ENCODE results near the gene DHRS1. TPM values are rescaled to one million over a fixed set of nuclear protein-coding genes. Genes with fewer than 3 reads are reported as not detected.

The DHRS1 gene
- total and polyA plus RNA-seq, 2 donors from 2014 or later: 32.7 to 56.7 TPM

DNA sequence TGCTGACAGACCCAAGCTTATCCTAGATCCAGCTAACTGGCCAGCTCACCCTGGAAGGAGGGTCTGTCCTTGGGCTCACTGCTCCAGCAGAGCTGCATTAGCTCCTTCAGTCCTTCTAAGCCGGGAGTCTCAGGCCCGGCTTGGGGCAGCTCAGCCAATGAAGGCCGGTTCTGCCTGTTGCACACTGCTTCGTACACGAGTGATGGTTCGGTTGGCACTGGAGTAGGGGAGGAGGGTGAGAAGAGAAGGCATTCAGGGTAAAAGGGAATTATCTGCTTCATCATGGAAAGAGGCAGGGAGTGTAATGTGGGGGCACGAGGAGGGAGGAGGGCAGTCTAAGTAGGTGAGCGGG, 38.2 kb upstream of the DHRS1 start:
- no peak for FAIRE-seq
- peak in 1 of 5 donors; percentile 38 for DNase-seq
- Histone ChIP-seq H3K27me3 (ENCODE audit: control insufficient read depth, insufficient read depth, low read length) (peaks cover 10% of the 10 kb centered on the region), H3K9me3 (ENCODE audit: control insufficient read depth in 2 of 3, insufficient read depth in 1 of 3, low read length in 3 of 3) (no peaks in the 10 kb centered on the region), H3K36me3 (ENCODE audit: control insufficient read depth in 2 of 3, insufficient read depth in 3 of 3, low read length in 3 of 3) (no peaks in the 10 kb centered on the region), H3K27ac (ENCODE audit: low read depth in 2 of 2, low read length in 2 of 2) (no peak overlapping the region), H3K9ac (ENCODE audit: low read length in 3 of 3) (no peak overlapping the region), H3K4me1 (ENCODE audit: control insufficient read depth in 2 of 3, insufficient read depth in 2 of 3, low read depth in 1 of 3, low read length in 3 of 3) (peaks cover 0 to 10% (median 5%) of the 10 kb centered on the region in 3 donors), H3K4me3 (ENCODE audit: low read length in 3 of 3) (no peak overlapping the region)
- intact Hi-C loops (cut with DNase I): loop anchor here (5.0 kb wide), 1 partner anchor 100 kb away; no protein-coding TSS in a partner anchor
- TF ChIP-seq, protein P1, sequence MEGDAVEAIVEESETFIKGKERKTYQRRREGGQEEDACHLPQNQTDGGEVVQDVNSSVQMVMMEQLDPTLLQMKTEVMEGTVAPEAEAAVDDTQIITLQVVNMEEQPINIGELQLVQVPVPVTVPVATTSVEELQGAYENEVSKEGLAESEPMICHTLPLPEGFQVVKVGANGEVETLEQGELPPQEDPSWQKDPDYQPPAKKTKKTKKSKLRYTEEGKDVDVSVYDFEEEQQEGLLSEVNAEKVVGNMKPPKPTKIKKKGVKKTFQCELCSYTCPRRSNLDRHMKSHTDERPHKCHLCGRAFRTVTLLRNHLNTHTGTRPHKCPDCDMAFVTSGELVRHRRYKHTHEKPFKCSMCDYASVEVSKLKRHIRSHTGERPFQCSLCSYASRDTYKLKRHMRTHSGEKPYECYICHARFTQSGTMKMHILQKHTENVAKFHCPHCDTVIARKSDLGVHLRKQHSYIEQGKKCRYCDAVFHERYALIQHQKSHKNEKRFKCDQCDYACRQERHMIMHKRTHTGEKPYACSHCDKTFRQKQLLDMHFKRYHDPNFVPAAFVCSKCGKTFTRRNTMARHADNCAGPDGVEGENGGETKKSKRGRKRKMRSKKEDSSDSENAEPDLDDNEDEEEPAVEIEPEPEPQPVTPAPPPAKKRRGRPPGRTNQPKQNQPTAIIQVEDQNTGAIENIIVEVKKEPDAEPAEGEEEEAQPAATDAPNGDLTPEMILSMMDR (IDR thresholded peaks at IDR 0.05; ENCODE audit: borderline replicate concordance, extremely low read depth, insufficient read depth): no peak

DNA sequence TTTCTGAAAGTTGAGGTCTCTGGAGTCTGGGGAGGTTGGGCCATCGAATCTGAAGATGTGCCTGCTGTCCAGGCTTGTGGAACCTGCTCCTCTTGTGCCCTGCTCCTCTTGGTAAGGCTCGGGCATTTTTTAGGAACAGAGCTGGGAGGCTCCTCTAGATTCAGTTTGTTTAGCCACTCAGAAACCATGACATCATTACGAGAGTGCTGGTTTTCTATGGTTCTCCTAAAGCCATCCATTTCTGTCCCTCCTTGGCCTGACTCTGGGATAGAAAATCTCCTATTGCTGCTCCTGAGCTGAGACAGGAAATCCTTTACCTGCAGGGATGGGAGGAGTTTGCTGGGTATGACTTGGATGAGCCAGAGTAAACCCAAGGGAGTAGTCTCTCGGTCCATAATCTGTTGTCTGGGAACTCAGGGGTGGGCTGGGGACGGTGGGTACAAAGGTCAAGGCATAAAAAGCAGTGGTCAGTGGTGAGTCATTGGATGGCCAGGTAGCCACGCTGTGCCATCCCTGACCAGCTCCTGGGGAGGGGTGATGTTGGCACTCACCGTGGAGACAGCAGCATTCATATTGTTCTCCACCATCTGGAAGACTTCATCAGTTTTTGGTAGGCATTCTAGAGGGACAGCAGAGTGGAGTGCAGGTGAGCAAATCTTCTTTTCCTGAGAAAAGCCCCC, 37.7 kb upstream of the DHRS1 start:
- Histone ChIP-seq H3K9me3 (ENCODE audit: control insufficient read depth in 2 of 3, insufficient read depth in 1 of 3, low read length in 3 of 3) (no peaks in the 10 kb centered on the region), H3K27me3 (ENCODE audit: control insufficient read depth, insufficient read depth, low read length) (peaks cover 12% of the 10 kb centered on the region), H3K9ac (ENCODE audit: low read length in 3 of 3) (no peak overlapping the region), H3K36me3 (ENCODE audit: control insufficient read depth in 2 of 3, insufficient read depth in 3 of 3, low read length in 3 of 3) (no peaks in the 10 kb centered on the region), H3K27ac (ENCODE audit: low read depth in 2 of 2, low read length in 2 of 2) (no peak overlapping the region), H3K4me3 (ENCODE audit: low read length in 3 of 3) (no peak overlapping the region), H3K4me1 (ENCODE audit: control insufficient read depth in 2 of 3, insufficient read depth in 2 of 3, low read depth in 1 of 3, low read length in 3 of 3) (peaks cover 0 to 14% (median 8%) of the 10 kb centered on the region in 3 donors)
- FAIRE-seq: no peak
- DNase-seq: no peak
- intact Hi-C loops (cut with DNase I): loop anchor here (5.0 kb wide), 1 partner anchor 100 kb away; no protein-coding TSS in a partner anchor
- TF ChIP-seq, protein P1 (IDR thresholded peaks at IDR 0.05; ENCODE audit: borderline replicate concordance, extremely low read depth, insufficient read depth): no peak

DNA sequence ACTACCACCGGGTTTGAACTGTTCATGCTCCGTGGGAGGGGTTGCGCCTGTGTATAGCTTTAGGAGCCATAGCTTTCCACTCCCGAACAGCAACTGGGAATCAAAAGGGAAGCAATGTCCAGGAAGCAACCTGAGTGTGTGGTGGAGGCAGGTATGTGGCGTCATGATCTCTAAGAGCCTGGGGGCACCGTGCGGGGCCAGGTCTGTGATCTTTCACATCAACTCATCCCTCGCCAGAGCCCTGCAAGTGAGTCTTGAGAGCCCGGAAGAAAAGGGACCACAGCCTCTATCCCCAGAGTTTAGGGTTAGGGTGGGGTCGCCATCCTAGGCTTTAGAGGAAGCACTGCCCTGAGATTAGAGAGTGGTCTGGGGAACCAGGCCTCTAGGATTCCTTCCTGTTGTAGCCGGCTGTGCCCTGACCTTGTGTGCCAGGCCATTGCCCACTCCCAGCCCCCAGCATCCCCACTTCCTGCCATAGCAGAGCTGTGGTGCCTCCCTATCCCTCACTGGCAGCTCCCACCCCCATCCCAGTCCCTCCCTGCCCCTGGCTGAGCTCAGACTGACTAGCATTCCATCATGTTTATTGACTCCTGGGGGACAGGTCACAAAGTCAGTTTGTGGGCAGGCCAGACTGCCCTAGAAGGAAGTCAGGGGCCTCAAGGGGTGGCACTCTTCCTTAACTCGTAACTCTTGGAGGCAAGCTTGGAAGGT, 36.0 kb upstream of the DHRS1 start:
- Histone ChIP-seq H3K27me3 (ENCODE audit: control insufficient read depth, insufficient read depth, low read length) (peaks cover 14% of the 10 kb centered on the region), H3K27ac (ENCODE audit: low read depth in 2 of 2, low read length in 2 of 2) (no peak overlapping the region), H3K4me1 (ENCODE audit: control insufficient read depth in 2 of 3, insufficient read depth in 2 of 3, low read depth in 1 of 3, low read length in 3 of 3) (peaks cover 0 to 20% (median 10%) of the 10 kb centered on the region in 3 donors), H3K4me3 (ENCODE audit: low read length in 3 of 3) (peak overlapping the region in 1 of 3 donors; percentile 50), H3K9me3 (ENCODE audit: control insufficient read depth in 2 of 3, insufficient read depth in 1 of 3, low read length in 3 of 3) (no peaks in the 10 kb centered on the region), H3K36me3 (ENCODE audit: control insufficient read depth in 2 of 3, insufficient read depth in 3 of 3, low read length in 3 of 3) (no peaks in the 10 kb centered on the region), H3K9ac (ENCODE audit: low read length in 3 of 3) (no peak overlapping the region)
- DNase-seq (peak in 4 of 5 donors; percentile 62 to 75 (median 72)), FAIRE-seq (no peak)
- intact Hi-C loops (cut with DNase I): loop anchor here (5.0 kb wide), 1 partner anchor 102 kb away; no protein-coding TSS in a partner anchor
- TF ChIP-seq, protein P1 (IDR thresholded peaks at IDR 0.05; ENCODE audit: borderline replicate concordance, extremely low read depth, insufficient read depth): no peak

All from kidney (tissue), 14 donors.